ENCODE data around the gene UIMC1.

DNA sequence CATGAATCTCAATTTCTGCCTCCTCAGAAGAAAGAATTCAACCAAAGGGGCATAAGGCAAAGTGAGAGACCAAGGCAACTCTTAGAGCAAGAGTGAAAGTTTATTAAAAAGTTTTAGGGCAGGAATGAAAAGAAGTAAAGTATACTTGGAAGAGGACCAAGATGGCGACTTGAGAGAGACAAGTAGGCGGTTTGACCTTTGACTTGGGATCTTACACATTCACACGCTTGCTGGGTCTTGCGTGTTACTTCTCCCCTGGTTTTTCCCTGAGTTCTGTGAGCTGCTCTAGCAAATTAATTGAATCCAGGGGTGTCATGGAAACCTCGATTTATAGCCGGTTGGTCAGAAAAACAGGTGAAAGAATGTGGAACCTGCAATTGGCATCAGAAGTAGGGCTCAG is 22.9 kb upstream of the UIMC1 start:
- TF ChIP-seq POLR2AphosphoS5 (IDR thresholded peaks at IDR 0.05; ENCODE audit: insufficient read depth in 1 of 2, low read depth in 1 of 2) = no peak
- no peak for TF ChIP-seq POLR2A (IDR thresholded peaks at IDR 0.05)

Data from vagina (tissue), 2 donors.